ENCODE measurements around the gene AKAP13. TPM values are rescaled to one million over a fixed set of nuclear protein-coding genes. Genes with fewer than 3 reads are reported as not detected.

The AKAP13 gene
- total RNA-seq, 1 donor from 2014 or later: 78.9 TPM

GRCh38 chr15:85760531-85761371 lies 380.3 kb downstream of the AKAP13 start:
- no peaks in the 10 kb centered on the region for H3K27me3 Mint-ChIP-seq (ENCODE audit: insufficient read depth)
- intact Hi-C loops (cut with micrococcal nuclease): no loop called here

GRCh38 chr15:85761635-85762034 lies 381.2 kb downstream of the AKAP13 start:
- Mint-ChIP-seq H3K4me3 (no peak overlapping the region), H3K27me3 (ENCODE audit: insufficient read depth) (no peaks in the 10 kb centered on the region)
- intact Hi-C loops (cut with micrococcal nuclease): no loop called here

More at GRCh38 chr15:85760531-85761371, 380.3 kb downstream of the AKAP13 start:
- Mint-ChIP-seq H3K27ac (no peak overlapping the region), H3K9me3 (no peaks in the 10 kb centered on the region), H3K4me3 (no peak overlapping the region), H3K4me1 (ENCODE audit: low read depth) (no peaks in the 10 kb centered on the region), H3K36me3 (ENCODE audit: low read depth) (no peaks in the 10 kb centered on the region)
- DNase-seq (ENCODE audit: low spot score): no peak

GRCh38 chr15:85762039-85762755 lies 381.8 kb downstream of the AKAP13 start:
- Mint-ChIP-seq H3K27ac (no peak overlapping the region), H3K9me3 (no peaks in the 10 kb centered on the region), H3K4me3 (no peak overlapping the region), H3K27me3 (ENCODE audit: insufficient read depth) (no peaks in the 10 kb centered on the region), H3K4me1 (ENCODE audit: low read depth) (no peaks in the 10 kb centered on the region), H3K36me3 (ENCODE audit: low read depth) (no peaks in the 10 kb centered on the region)
- intact Hi-C loops (cut with micrococcal nuclease): no loop called here
- no peak for DNase-seq (ENCODE audit: low spot score)

More at GRCh38 chr15:85761635-85762034, 381.2 kb downstream of the AKAP13 start:
- H3K36me3 Mint-ChIP-seq (ENCODE audit: low read depth): no peaks in the 10 kb centered on the region
- H3K27ac Mint-ChIP-seq: no peak overlapping the region
- no peaks in the 10 kb centered on the region for H3K4me1 Mint-ChIP-seq (ENCODE audit: low read depth)
- no peaks in the 10 kb centered on the region for H3K9me3 Mint-ChIP-seq
- DNase-seq (ENCODE audit: low spot score): no peak

- Mint-ChIP-seq H3K27ac (no peak overlapping the region), H3K36me3 (ENCODE audit: low read depth) (no peaks in the 10 kb centered on the region), H3K9me3 (no peaks in the 10 kb centered on the region), H3K4me3 (no peak overlapping the region), H3K4me1 (ENCODE audit: low read depth) (no peaks in the 10 kb centered on the region), H3K27me3 (ENCODE audit: insufficient read depth) (no peaks in the 10 kb centered on the region)
- DNase-seq (ENCODE audit: low spot score): no peak
- intact Hi-C loops (cut with micrococcal nuclease): no loop called here
These were observed 382.3 kb downstream of the AKAP13 start for GRCh38 chr15:85762756-85763127.

GRCh38 chr15:85763157-85763556 lies 382.8 kb downstream of the AKAP13 start:
- Mint-ChIP-seq H3K27ac (no peak overlapping the region), H3K36me3 (ENCODE audit: low read depth) (no peaks in the 10 kb centered on the region), H3K4me3 (no peak overlapping the region), H3K27me3 (ENCODE audit: insufficient read depth) (no peaks in the 10 kb centered on the region), H3K4me1 (ENCODE audit: low read depth) (no peaks in the 10 kb centered on the region), H3K9me3 (no peaks in the 10 kb centered on the region)
- DNase-seq (ENCODE audit: low spot score): no peak
- intact Hi-C loops (cut with micrococcal nuclease): no loop called here

- H3K9me3 Mint-ChIP-seq: no peaks in the 10 kb centered on the region
- H3K27me3 Mint-ChIP-seq (ENCODE audit: insufficient read depth): no peaks in the 10 kb centered on the region
- no peak overlapping the region for H3K27ac Mint-ChIP-seq
- H3K4me3 Mint-ChIP-seq: no peak overlapping the region
- intact Hi-C loops (cut with micrococcal nuclease): no loop called here
- DNase-seq (ENCODE audit: low spot score): no peak
- H3K4me1 Mint-ChIP-seq (ENCODE audit: low read depth): no peaks in the 10 kb centered on the region
- no peaks in the 10 kb centered on the region for H3K36me3 Mint-ChIP-seq (ENCODE audit: low read depth)
These were observed 383.6 kb downstream of the AKAP13 start for GRCh38 chr15:85763673-85764633.

- no peaks in the 10 kb centered on the region for H3K27me3 Mint-ChIP-seq (ENCODE audit: insufficient read depth)
These were observed 384.4 kb downstream of the AKAP13 start for GRCh38 chr15:85764649-85765277.

GRCh38 chr15:85766001-85766831 lies 385.8 kb downstream of the AKAP13 start:
- H3K27me3 Mint-ChIP-seq (ENCODE audit: insufficient read depth): no peaks in the 10 kb centered on the region
- intact Hi-C loops (cut with micrococcal nuclease): no loop called here
- H3K9me3 Mint-ChIP-seq: no peaks in the 10 kb centered on the region
- H3K36me3 Mint-ChIP-seq (ENCODE audit: low read depth): no peaks in the 10 kb centered on the region
- no peak overlapping the region for H3K4me3 Mint-ChIP-seq
- DNase-seq (ENCODE audit: low spot score): no peak
- no peak overlapping the region for H3K27ac Mint-ChIP-seq
- no peaks in the 10 kb centered on the region for H3K4me1 Mint-ChIP-seq (ENCODE audit: low read depth)

More at GRCh38 chr15:85764649-85765277, 384.4 kb downstream of the AKAP13 start:
- H3K9me3 Mint-ChIP-seq: no peaks in the 10 kb centered on the region
- DNase-seq (ENCODE audit: low spot score): no peak
- no peak overlapping the region for H3K4me3 Mint-ChIP-seq
- H3K27ac Mint-ChIP-seq: no peak overlapping the region
- H3K4me1 Mint-ChIP-seq (ENCODE audit: low read depth): no peaks in the 10 kb centered on the region
- intact Hi-C loops (cut with micrococcal nuclease): no loop called here
- H3K36me3 Mint-ChIP-seq (ENCODE audit: low read depth): no peaks in the 10 kb centered on the region

GRCh38 chr15:85767785-85768529 lies 387.6 kb downstream of the AKAP13 start:
- Mint-ChIP-seq H3K27me3 (ENCODE audit: insufficient read depth) (no peaks in the 10 kb centered on the region), H3K4me1 (ENCODE audit: low read depth) (no peaks in the 10 kb centered on the region), H3K9me3 (no peaks in the 10 kb centered on the region), H3K27ac (no peak overlapping the region), H3K4me3 (no peak overlapping the region), H3K36me3 (ENCODE audit: low read depth) (no peaks in the 10 kb centered on the region)
- intact Hi-C loops (cut with micrococcal nuclease): no loop called here
- no peak for DNase-seq (ENCODE audit: low spot score)

- no peak overlapping the region for H3K27ac Mint-ChIP-seq
- intact Hi-C loops (cut with micrococcal nuclease): no loop called here
- no peaks in the 10 kb centered on the region for H3K4me1 Mint-ChIP-seq (ENCODE audit: low read depth)
- no peak overlapping the region for H3K4me3 Mint-ChIP-seq
- no peaks in the 10 kb centered on the region for H3K9me3 Mint-ChIP-seq
- H3K27me3 Mint-ChIP-seq (ENCODE audit: insufficient read depth): no peaks in the 10 kb centered on the region
- H3K36me3 Mint-ChIP-seq (ENCODE audit: low read depth): no peaks in the 10 kb centered on the region
- no peak for DNase-seq (ENCODE audit: low spot score)
These were observed 388.3 kb downstream of the AKAP13 start for GRCh38 chr15:85768595-85769168.

Measured in activated T-helper 1 cell treated with anti-CD3 and anti-CD28 coated beads, Interleukin-12 subunit alpha, Interleukin-12 subunit beta, Interleukin-2, Interleukin-4 antibody, amounts not matched to agents 30 ng/mL and 10 ng/mL and 1 ng/mL, durations not matched to agents 14 hours and 24 hours and 36 hours (primary cell).